ENCODE results near the gene PPP6R2. TPM values are rescaled to one million over a fixed set of nuclear protein-coding genes. Genes with fewer than 3 reads are reported as not detected.

The PPP6R2 gene
- polyA plus RNA-seq, 1 experiment = 26.6 TPM

DNA sequence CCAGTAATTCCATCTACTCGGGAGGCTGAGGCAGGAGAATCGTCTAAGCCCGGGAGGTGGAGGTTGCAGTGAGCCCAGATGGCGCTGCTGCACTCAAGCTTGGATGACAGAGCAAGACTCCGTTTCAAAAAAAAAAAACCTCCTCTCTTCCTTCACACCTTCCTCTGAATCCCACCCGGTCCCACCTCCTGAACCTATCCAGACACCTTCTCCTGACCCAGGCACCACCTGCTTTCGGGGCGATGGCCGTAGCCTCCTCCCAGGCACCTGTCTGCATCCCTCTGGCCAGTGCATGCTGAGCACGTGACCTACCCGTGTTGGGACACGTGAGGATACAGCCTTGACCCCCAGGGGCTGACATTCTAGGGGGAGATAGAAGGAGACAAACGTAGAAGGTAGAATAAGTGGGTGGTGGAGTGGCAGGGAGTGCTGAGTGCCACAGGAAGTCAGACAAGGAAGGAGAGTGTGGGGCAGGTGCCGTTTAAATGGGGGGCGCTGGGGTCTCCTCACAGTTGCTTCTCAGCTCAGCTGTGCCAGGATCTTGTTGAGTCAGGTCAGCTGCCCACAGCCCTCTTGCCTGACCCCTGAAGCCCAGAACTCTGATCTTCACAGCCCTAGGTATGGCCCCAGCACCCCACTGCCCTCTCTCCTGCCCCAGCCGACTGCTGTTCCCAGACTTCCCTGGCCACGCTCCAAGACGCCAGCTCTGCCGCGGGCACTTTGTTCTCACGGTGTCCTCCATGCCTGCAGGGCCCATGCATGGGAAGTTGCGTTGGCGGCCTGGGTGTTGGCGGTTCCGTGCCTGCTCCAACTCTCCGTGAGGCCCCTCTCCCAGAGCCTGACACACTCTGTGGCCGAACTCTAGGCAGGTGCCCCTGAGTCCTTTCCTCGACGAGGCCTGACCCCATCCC lies 142.3 kb downstream of the PPP6R2 start:
- no peak for DNase-seq (ENCODE audit: low read depth, low spot score)
- Histone ChIP-seq H3K27me3 (ENCODE audit: control insufficient read depth, insufficient read depth, low read length) (peaks cover 15% of the 10 kb centered on the region), H3K4me3 (ENCODE audit: low read depth, low read length) (no peak overlapping the region), H3K27ac (ENCODE audit: low read depth, low read length) (no peak overlapping the region), H3K9me3 (ENCODE audit: control insufficient read depth, insufficient read depth, low read length) (peaks cover 4% of the 10 kb centered on the region; the same call in 1 of the 2 replicates)
- TF ChIP-seq, protein P1, sequence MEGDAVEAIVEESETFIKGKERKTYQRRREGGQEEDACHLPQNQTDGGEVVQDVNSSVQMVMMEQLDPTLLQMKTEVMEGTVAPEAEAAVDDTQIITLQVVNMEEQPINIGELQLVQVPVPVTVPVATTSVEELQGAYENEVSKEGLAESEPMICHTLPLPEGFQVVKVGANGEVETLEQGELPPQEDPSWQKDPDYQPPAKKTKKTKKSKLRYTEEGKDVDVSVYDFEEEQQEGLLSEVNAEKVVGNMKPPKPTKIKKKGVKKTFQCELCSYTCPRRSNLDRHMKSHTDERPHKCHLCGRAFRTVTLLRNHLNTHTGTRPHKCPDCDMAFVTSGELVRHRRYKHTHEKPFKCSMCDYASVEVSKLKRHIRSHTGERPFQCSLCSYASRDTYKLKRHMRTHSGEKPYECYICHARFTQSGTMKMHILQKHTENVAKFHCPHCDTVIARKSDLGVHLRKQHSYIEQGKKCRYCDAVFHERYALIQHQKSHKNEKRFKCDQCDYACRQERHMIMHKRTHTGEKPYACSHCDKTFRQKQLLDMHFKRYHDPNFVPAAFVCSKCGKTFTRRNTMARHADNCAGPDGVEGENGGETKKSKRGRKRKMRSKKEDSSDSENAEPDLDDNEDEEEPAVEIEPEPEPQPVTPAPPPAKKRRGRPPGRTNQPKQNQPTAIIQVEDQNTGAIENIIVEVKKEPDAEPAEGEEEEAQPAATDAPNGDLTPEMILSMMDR (IDR thresholded peaks at IDR 0.05; ENCODE audit: low read depth, low read length) = no peak
- ChIA-PET POLR2A (interaction anchor here (0.9 kb wide), 1 partner anchor 258 kb away, joined by 5 read pairs; no protein-coding TSS in a partner anchor), CTCF (interaction anchor here (0.7 to 1.2 kb wide), 2 partner anchors 13 to 80 kb away, joined by 3 read pairs; no protein-coding TSS in a partner anchor)

DNA sequence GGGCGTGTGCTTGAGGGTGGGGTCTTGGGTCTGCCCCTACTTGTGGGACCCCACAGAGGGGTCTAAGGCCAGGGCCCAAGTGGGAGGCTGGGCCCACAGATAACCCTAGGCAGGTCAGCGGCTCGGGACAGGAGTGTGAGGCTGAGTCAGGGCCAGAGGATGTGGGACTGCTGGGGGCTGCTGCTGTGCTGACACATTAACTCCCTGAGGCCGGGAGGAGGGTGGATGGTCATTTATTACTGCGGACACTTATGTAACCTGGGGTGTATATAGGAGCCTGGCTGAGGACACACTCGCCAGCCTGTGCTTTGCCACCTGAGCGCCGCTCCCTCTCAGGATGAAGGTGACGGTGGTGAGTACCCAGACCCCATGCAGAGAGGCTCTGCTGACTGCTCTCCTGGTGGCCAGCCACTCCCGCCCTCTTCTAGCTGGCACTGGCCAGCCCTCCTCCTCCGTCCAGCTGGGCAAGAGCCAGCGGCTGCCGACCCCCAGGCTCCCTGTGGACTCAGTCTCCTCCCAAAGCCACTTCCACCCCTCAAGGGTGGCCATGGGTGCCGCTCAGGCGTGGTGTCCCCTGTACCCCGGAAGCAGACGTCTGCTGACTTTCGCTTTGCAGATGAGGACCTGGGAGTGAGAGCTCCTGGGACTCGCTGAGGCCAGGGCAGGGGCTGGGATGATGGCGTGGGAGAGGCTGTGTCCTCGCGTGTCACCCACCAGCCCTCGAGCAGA lies 143.6 kb downstream of the PPP6R2 start, which contains the start of gene MIOX:
MIOX (plus strand) TSS at position 299 of the 729 bp plus-strand sequence; CDS start at position 338, 39 bp downstream.
- Histone ChIP-seq H3K4me3 (ENCODE audit: low read depth, low read length) (no peak within 1 kb of the TSS), H3K27ac (ENCODE audit: low read depth, low read length) (no peak within 1 kb of the TSS), H3K9me3 (ENCODE audit: control insufficient read depth, insufficient read depth, low read length) (peaks cover 4% of the 10 kb centered on the region; the same call in 1 of the 2 replicates), H3K27me3 (ENCODE audit: control insufficient read depth, insufficient read depth, low read length) (peaks cover 8% of the 10 kb centered on the region)
- ChIA-PET POLR2A (no interaction called here), CTCF (interaction anchor here (0.7 kb wide), 1 partner anchor 79 kb away, joined by 3 read pairs; no protein-coding TSS in a partner anchor)
- TF ChIP-seq, protein P1 (IDR thresholded peaks at IDR 0.05; ENCODE audit: low read depth, low read length) = no peak
- DNase-seq (ENCODE audit: low read depth, low spot score) = no peak

DNA sequence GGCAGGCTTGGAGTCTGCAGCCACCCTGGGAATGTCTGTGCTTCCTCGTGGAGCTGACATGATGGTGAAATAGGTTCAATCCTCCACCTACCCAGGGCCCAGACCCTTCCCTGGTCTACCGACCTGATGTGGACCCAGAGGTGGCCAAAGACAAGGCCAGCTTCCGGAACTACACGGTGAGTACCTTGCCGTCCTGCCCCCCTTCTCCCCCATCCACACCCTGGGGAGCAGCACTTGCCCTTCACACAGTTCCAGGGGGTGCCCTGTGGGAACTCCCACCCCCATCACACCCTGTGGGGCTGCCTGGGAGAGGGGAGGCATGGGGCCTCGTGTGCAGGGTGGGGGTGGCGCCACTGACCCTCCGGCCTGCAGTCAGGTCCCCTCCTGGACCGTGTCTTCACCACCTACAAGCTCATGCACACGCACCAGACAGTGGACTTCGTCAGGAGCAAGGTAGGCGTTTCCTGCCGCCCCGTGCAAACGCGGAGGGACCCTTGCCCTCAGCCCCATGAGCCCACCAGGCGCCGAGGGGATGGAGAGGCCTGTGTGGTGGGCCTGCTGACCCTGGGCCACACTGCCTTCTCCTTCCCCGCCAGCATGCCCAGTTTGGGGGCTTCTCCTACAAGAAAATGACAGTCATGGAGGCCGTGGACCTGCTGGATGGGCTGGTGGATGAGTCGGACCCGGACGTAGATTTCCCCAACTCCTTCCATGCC lies 144.3 kb downstream of the PPP6R2 start:
- TF ChIP-seq, protein P1 (IDR thresholded peaks at IDR 0.05; ENCODE audit: low read depth, low read length) = no peak
- CTCF ChIA-PET = no interaction called here
- Histone ChIP-seq H3K9me3 (ENCODE audit: control insufficient read depth, insufficient read depth, low read length) (peaks cover under 1% of the 10 kb centered on the region; the same call in 1 of the 2 replicates), H3K27ac (ENCODE audit: low read depth, low read length) (no peak overlapping the region), H3K4me3 (ENCODE audit: low read depth, low read length) (no peak overlapping the region), H3K27me3 (ENCODE audit: control insufficient read depth, insufficient read depth, low read length) (peaks cover 2% of the 10 kb centered on the region)
- DNase-seq (ENCODE audit: low read depth, low spot score) = no peak
- POLR2A ChIA-PET = no interaction called here

DNA sequence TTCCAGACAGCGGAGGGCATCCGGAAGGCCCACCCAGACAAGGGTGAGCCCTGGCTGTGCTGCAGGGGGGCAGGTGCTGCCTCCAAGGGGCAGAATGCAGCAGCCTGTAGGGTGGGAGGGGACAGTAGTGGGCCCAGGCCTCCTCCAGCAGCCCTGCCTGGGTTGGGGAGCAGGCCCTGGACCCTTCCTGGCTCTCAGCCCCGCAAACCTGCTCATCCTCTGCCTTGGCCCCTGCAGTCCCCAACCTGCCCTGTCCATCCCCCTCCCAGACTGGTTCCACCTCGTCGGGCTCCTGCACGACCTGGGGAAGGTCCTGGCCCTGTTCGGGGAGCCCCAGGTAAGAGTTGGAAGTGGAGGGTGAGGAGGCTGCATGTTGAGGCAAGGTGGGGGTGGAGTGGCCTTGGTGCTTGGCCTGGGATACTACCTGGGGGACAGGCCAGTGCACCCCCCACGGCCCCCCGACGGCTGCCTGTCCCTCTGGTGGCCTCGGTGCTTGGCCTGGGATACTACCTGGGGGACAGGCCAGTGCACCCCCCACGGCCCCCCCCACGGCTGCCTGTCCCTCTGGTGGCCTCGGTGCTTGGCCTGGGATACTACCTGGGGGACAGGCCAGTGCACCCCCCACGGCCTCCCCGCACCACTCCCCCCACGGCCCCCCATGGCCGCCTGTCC lies 145.0 kb downstream of the PPP6R2 start:
- TF ChIP-seq, protein P1 (IDR thresholded peaks at IDR 0.05; ENCODE audit: low read depth, low read length) = no peak
- no peak for DNase-seq (ENCODE audit: low read depth, low spot score)
- ChIA-PET CTCF (no interaction called here), POLR2A (no interaction called here)
- Histone ChIP-seq H3K4me3 (ENCODE audit: low read depth, low read length) (no peak overlapping the region), H3K9me3 (ENCODE audit: control insufficient read depth, insufficient read depth, low read length) (no peaks in the 10 kb centered on the region; the same call in 1 of the 2 replicates), H3K27ac (ENCODE audit: low read depth, low read length) (no peak overlapping the region), H3K27me3 (ENCODE audit: control insufficient read depth, insufficient read depth, low read length) (peaks cover 2% of the 10 kb centered on the region)

All from AG04450 (cell line).